Measurements from ENCODE around the gene ZMIZ1.

ZMIZ1 gene

DNA sequence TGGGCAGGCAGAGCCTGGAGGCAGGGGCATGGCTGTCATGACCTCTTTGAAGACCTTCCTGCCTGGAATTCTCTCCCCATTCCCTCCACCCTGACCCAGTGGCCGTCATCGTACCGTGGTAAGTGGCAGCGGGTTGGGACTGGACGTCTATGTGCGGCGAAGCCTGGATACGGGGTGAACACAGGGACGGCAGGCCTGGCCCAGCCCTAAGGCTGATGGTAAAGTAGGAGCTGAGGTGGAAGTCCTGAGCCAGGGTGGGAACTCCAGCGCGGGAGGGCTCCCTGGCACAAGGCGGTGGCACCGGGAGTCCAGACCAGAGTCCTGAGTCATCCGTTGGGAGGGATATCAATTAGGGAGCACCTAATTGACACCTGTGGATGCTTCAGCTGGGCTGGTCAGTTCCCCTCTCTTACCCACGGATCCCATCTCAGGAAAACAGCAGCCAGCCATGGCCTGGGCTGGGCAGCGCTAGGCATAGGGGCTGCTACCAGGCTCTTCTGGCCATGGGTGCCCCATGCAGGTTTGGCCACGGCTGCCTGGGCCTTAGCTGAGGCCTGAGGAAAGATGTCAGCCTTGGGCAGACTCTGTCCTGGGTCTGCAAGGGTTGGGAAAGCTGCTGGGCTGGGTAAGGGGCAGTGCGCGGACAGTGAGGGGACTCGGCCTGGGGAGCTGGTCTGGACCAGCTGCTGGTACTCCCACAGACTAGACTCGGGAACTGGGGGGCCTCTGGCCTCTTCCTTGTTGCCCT is 281.8 kb downstream of the ZMIZ1 start:
- DNase-seq = no peak

DNA sequence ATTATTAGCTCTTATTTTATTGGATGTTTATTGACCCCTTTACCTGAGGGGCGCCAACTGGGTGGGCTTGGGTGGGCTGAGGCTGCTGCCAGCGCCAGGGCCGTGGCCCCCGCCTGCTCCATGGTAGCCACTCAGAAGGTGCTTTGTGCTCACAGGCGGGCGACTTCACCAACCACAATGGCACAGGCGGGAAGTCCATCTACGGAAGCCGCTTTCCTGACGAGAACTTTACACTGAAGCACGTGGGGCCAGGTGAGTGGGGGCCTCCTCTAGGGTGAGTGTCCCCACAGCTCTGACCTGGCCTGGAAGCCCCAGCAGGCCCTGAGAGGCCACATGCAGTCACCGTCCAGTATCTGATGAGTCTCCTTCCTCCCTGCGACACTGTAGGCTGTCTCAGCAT is 282.6 kb downstream of the ZMIZ1 start:
- DNase-seq = no peak

DNA sequence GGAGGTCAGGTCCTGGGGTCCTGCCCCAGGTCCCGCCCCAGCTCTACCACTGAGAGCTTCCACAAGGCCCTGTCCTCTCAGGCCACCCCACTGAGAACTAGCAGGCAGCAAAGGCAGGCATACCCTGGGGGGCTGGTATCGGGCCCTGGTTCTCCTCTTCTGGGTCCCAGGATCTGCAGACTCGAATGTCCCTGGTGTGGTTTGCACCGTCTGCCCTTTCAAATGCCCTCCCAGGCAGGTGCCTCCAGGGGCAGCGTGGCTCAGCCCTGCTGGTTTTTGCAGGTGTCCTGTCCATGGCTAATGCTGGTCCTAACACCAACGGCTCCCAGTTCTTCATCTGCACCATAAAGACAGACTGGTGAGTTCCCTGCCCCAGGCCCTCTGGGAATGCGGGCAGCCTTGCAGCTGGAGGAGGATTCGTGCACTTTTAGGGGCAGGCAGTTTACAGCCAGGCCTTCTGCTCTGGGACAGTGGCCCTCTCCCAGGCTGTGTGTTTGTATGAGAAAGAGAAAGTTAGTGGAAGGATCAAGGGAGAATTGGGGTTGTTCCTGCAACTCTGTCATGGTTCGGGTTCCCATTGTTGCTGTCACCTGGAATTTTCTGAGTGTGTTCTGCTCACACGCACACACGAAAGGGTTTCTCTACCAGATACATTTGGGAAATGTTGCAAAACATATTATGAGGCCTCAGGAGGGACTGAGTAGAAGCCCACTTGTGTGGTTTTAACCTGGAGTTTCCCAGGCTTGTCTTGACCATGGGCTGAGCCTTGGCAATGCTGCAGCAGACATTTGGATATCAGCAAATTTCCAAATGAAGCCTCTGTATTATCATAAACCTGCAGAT is 283.5 kb downstream of the ZMIZ1 start:
- no peak for DNase-seq

DNA sequence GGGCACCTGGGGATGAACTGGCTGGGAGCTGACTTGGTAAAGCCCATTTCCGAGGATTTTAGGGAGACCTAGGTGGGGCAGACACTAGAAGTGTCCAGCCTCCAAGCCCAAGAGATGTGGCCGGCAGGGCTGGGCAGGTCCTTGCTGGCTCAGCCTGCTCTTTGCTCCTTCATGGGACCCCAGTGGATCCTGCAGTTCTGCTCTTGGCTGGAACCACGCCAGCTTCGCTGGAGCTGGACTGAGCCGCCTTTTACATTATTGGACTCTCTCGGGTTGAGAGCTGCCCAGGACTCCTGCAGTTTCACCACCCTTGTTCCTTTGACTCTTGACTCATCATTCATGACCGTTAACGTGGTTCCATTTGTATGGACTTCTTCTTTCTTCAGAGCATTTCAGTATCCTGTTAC is 284.2 kb downstream of the ZMIZ1 start:
- DNase-seq = no peak

DNA sequence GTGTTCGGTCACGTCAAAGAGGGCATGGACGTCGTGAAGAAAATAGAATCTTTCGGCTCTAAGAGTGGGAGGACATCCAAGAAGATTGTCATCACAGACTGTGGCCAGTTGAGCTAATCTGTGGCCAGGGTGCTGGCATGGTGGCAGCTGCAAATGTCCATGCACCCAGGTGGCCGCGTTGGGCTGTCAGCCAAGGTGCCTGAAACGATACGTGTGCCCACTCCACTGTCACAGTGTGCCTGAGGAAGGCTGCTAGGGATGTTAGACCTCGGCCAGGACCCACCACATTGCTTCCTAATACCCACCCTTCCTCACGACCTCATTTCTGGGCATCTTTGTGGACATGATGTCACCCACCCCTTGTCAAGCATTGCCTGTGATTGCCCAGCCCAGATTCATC is 285.0 kb downstream of the ZMIZ1 start:
- no peak for DNase-seq

GRCh38 chr10:79354141-79354540 is 285.4 kb downstream of the ZMIZ1 start:
- no peak for DNase-seq

DNA sequence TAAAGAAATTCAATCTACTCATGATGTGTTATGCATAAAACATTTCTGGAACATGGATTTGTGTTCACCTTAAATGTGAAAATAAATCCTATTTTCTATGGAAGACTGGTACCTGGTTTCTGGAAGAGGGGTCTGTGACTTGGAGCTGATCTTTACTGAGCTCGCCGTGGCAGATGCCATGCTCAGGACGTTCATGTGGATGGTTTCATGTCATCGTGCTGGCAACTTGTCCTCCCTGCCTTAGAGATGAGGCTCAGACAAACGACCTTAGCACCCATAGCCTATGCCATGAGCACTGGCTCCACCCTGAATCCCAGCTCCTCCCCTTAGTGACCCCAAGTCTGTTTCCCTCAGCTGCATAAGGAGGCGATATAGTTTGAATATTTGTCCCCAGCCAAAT is 285.8 kb downstream of the ZMIZ1 start:
- DNase-seq = no peak

DNA sequence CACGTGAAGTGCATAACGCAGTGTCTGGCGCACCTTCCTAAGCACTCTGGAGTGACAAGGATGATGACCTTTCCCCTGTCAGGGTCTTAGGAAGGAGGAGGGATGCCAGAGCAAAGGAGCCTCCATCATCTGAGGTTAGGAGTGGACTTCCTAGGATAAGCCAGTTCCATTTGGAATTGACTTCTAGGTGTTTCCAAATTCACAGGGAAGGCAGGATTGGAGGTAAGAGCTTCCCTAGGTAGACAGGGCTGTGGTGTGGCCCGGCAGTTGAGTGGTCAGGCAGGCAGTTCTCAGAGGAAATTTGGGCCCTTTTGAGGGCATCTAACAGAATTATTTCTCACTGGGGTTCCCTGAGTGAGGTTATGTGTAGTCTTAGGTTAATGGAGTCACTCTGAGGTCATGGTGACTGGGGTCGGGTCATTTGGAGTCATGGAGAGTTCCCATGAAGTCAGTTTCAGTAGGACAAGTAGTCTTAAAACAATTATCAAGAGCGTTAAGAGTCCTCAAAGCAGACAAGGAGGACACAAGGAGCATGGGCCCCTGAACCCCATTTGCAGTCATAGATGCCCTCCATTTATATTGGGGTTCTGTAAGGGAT is 286.8 kb downstream of the ZMIZ1 start:
- DNase-seq = no peak

DNA sequence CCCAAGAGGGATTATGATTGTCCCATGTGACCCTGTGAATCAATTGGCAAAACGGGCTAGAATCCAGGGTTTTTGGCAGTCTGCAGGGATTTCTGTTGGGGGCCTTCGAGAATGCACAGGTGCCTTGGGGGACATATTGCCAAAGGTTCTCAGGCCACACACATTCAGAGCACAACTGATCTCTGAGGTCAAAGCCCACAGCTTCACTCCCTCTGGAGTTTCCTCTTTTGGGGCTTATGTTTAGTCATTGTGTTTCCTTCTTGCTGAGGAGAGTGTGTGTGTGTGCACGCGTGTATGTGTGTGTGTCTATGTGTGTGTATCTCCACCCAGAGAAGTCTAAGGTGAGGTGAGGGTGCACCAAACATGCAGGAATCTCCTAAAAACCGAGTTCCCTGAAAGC is 287.3 kb downstream of the ZMIZ1 start:
- no peak for DNase-seq

DNA sequence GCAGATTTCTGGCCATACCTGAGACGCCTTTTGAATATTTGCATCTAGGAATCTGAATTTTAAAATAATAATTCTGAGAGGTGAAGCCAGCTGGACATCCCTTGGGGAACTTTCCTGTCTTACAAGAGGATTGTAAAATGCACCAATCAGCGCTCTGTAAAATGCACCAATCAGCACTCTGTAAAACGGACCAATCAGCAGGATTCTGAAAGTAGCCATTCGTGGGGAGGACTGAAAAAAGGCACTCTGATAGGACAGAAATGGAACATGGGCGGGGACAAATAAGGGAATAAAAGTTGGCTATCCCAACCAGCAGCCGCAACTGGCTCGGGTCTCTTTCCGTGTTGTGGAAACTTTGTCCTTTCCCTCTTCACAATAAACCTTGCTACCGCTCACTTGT is 288.4 kb downstream of the ZMIZ1 start:
- DNase-seq = no peak

GRCh38 chr10:79358811-79359210 is 290.0 kb downstream of the ZMIZ1 start:
- no peak for DNase-seq

GRCh38 chr10:79359816-79360498 is 291.2 kb downstream of the ZMIZ1 start:
- no peak for DNase-seq

- DNase-seq = no peak
These were observed 292.0 kb downstream of the ZMIZ1 start for GRCh38 chr10:79360499-79361342.

- no peak for DNase-seq
These were observed 293.1 kb downstream of the ZMIZ1 start for GRCh38 chr10:79361726-79362397.

All from stimulated activated naive CD4-positive, alpha-beta T cell treated with Interleukin-2 at 50 U/mL for 16 hours (primary cell).